Muscle of back (tissue), 11 donors: ENCODE data around the gene ZGPAT. TPM values are rescaled to one million over a fixed set of nuclear protein-coding genes. Genes with fewer than 3 reads are reported as not detected.

Experiments
- DNase-seq, 3 donors: peaks; one replicate each; pipeline versions ENCODE4 v3.0.0 to v3.0.0-alpha.2; 2013
- polyA plus RNA-seq, 10 donors: library from polyadenylated mRNA; unstranded; fragments of 120-200 nt; gene quantifications; one replicate each; pipeline ENCODE4 v1.2.1, GENCODE V29; 2013; ENCODE audit not compliant: insufficient read length in 10 of 10

Gene ZGPAT
- polyA plus RNA-seq, 10 donors, result 10.5 to 15.1 (median 12.9) TPM

- DNase-seq, result no peak
Observed at GRCh38 chr20:63742381-63743024, 34.7 kb downstream of the ZGPAT start.

- no peak for DNase-seq
Observed at GRCh38 chr20:63743210-63743970, 35.6 kb downstream of the ZGPAT start.

- no peak for DNase-seq
Observed at GRCh38 chr20:63744158-63744557, 36.3 kb downstream of the ZGPAT start.

- DNase-seq, result no peak
Observed at GRCh38 chr20:63744574-63745423, 37.0 kb downstream of the ZGPAT start.

GRCh38 chr20:63745424-63745805, 37.6 kb downstream of the ZGPAT start:
- DNase-seq, result no peak

GRCh38 chr20:63745961-63746731, 38.3 kb downstream of the ZGPAT start:
- DNase-seq, result no peak

GRCh38 chr20:63746751-63747315, 39.0 kb downstream of the ZGPAT start:
- no peak for DNase-seq

GRCh38 chr20:63747622-63748069, 39.8 kb downstream of the ZGPAT start:
- no peak for DNase-seq

- DNase-seq, result no peak
Observed at GRCh38 chr20:63748070-63748933, 40.5 kb downstream of the ZGPAT start.

- no peak for DNase-seq
Observed at GRCh38 chr20:63748934-63749270, 41.1 kb downstream of the ZGPAT start.

- no peak for DNase-seq
Observed at GRCh38 chr20:63749597-63750508, 42.0 kb downstream of the ZGPAT start.

GRCh38 chr20:63750807-63751470, 43.1 kb downstream of the ZGPAT start:
- DNase-seq, result no peak

GRCh38 chr20:63751471-63752271, 43.8 kb downstream of the ZGPAT start:
- no peak for DNase-seq

- no peak for DNase-seq
Observed at GRCh38 chr20:63752411-63753101, 44.7 kb downstream of the ZGPAT start.

GRCh38 chr20:63753381-63753780, 45.5 kb downstream of the ZGPAT start:
- no peak for DNase-seq

GRCh38 chr20:63754008-63754407, 46.2 kb downstream of the ZGPAT start:
- no peak for DNase-seq

- no peak for DNase-seq
Observed at GRCh38 chr20:63755933-63756647, 48.3 kb downstream of the ZGPAT start.
